Mucosa of descending colon (tissue), 3 donors: Measurements from ENCODE around the gene AGPAT3. TPM values are rescaled to one million over a fixed set of nuclear protein-coding genes. Genes with fewer than 3 reads are reported as not detected.

Source experiments
- ATAC-seq: fragments of 200-7000 bp; cut with Tn5 transposase; one replicate; pipeline ENCODE4 v1.9.1; 2020; ENCODE audit warnings: mild to moderate bottlenecking, moderate library complexity
- DNase-seq, 3 donors: peaks; one replicate each; pipeline ENCODE4 v3.0.0-alpha.2; 2020
- H3K36me3 ChIP-seq: fragments of 200-600 bp; one replicate; pipeline ENCODE4 v1.8.0; 2021; ENCODE audit warnings: low read depth, mild to moderate bottlenecking
- H3K4me1 ChIP-seq: fragments of 200-600 bp; one replicate; pipeline ENCODE4 v1.8.0; 2021; ENCODE audit warnings: low read depth, mild to moderate bottlenecking
- H3K4me3 ChIP-seq: fragments of 200-600 bp; one replicate; pipeline ENCODE4 v1.8.0; 2021; ENCODE audit warnings: mild to moderate bottlenecking
- H3K9me3 ChIP-seq: fragments of 200-600 bp; one replicate; pipeline ENCODE4 v1.8.0; 2021; ENCODE audit warnings: mild to moderate bottlenecking
- intact Hi-C, 2 donors: fragments of 100-400 bp; cut with DNase I in 1 of 2; cut with micrococcal nuclease in 1 of 2; formaldehyde crosslinking; loops; one replicate each; pipeline versions ENCODE4 v1.11.0 to v1.11.1; 2022; cut with DNase I, micrococcal nuclease
- total RNA-seq, 3 donors: library from RNA; stranded (reverse); fragmentation: NEBNext Ultra II Directional in 2 of 3; extraction: Animal tissue kit (Norgen Biotek cat#: 25700) in 2 of 3; gene quantifications; one replicate each; pipeline versions ENCODE4 v1.2.1 to v1.2.4, GENCODE V29; 2021 to 2023
- TF ChIP-seq, protein P1 (sequence below): fragments of 200-600 bp; IDR thresholded peaks from one replicate; pipeline ENCODE4 v1.8.0; 2022; ENCODE audit warnings: antibody characterized with exemption, mild to moderate bottlenecking
- donor health status: DM: no; HTN: no; CAD: no; lungs with moderate emphysema.
- donor health status: DM: no; HTN: no; CAD: no.
- donor health status: DM: no; HTN: yes; CAD: no.

The AGPAT3 gene
- total RNA-seq, 3 donors from 2014 or later: 77.7 to 120 (median 97.7) TPM

DNA sequence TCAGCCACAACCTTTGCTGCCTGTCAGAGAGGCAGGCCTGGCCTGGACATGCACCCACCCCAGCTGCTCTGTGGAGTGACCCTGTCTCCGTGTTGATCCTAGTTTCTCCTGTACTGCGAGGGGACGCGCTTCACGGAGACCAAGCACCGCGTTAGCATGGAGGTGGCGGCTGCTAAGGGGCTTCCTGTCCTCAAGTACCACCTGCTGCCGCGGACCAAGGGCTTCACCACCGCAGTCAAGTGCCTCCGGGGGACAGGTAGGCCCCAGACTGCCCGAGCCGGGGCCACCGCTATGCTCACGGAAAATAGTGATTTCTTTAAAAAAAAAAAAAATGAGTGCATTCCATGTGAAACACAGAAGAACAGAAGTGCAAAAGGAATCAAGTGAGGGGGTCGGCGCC, 105.5 kb downstream of the AGPAT3 start:
- H3K4me3 ChIP-seq: no peak overlapping the region
- H3K9me3 ChIP-seq: no peaks in the 10 kb centered on the region
- intact Hi-C loops: no loop called here
- DNase-seq (no peak), ATAC-seq (no peak)
- no peaks in the 10 kb centered on the region for H3K36me3 ChIP-seq
- TF ChIP-seq, protein P1, sequence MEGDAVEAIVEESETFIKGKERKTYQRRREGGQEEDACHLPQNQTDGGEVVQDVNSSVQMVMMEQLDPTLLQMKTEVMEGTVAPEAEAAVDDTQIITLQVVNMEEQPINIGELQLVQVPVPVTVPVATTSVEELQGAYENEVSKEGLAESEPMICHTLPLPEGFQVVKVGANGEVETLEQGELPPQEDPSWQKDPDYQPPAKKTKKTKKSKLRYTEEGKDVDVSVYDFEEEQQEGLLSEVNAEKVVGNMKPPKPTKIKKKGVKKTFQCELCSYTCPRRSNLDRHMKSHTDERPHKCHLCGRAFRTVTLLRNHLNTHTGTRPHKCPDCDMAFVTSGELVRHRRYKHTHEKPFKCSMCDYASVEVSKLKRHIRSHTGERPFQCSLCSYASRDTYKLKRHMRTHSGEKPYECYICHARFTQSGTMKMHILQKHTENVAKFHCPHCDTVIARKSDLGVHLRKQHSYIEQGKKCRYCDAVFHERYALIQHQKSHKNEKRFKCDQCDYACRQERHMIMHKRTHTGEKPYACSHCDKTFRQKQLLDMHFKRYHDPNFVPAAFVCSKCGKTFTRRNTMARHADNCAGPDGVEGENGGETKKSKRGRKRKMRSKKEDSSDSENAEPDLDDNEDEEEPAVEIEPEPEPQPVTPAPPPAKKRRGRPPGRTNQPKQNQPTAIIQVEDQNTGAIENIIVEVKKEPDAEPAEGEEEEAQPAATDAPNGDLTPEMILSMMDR: no peak
- H3K4me1 ChIP-seq: no peaks in the 10 kb centered on the region

DNA sequence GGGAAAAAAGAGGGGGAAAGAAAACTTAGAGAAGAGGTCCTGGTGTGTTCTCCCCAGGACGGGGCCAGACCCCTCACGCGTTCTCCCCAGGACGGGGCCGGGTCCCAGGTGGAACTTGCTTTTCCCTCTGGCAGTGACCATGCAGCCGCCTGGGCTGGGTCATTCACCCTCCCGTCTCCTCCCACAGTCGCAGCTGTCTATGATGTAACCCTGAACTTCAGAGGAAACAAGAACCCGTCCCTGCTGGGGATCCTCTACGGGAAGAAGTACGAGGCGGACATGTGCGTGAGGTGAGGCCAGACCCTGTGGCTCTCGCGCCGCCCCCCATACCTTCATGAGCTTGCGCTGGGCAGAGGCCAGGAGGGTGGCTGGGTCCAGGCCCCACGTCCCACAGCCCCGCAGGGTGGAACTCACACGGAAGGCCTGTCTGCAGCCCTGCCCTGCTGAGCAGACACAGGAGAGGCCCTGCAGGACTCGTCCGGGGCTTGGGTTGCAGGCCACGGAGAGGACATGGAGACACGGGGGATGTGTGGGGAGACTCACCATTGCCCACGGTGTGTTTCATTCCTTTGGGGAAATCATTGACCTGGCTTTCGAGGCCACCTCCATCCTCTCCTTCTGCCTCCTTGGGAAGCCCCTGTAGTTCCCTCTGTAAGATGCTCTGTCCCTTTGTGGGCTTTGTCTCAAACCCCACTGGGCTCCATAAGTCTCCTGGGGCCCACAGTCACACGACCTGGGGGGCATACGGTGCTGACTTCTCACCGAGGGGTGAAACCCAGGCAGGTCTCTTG, 106.4 kb downstream of the AGPAT3 start:
- Histone ChIP-seq H3K36me3 (no peaks in the 10 kb centered on the region), H3K4me3 (no peak overlapping the region), H3K9me3 (no peaks in the 10 kb centered on the region), H3K4me1 (no peaks in the 10 kb centered on the region)
- intact Hi-C loops: no loop called here
- TF ChIP-seq, protein P1: no peak
- DNase-seq: peak in 1 of 3 donors; percentile 51
- ATAC-seq: no peak

DNA sequence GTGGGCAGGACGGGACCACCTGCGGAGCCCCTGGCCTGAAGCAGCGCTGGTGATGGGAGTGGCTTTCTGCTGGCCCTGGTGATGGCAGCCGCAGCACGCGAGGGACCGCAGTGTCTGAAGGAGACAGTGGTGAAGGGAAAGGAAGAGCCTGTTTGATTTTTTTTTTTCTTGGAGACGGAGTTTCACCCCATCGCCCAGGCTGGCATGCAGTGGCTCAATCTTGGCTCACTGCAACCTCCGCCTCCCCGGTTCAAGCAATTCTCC, 106.9 kb downstream of the AGPAT3 start:
- DNase-seq: no peak
- intact Hi-C loops: no loop called here
- ATAC-seq: no peak
- Histone ChIP-seq H3K4me3 (no peak overlapping the region), H3K9me3 (no peaks in the 10 kb centered on the region), H3K4me1 (no peaks in the 10 kb centered on the region), H3K36me3 (no peaks in the 10 kb centered on the region)
- TF ChIP-seq, protein P1: no peak

DNA sequence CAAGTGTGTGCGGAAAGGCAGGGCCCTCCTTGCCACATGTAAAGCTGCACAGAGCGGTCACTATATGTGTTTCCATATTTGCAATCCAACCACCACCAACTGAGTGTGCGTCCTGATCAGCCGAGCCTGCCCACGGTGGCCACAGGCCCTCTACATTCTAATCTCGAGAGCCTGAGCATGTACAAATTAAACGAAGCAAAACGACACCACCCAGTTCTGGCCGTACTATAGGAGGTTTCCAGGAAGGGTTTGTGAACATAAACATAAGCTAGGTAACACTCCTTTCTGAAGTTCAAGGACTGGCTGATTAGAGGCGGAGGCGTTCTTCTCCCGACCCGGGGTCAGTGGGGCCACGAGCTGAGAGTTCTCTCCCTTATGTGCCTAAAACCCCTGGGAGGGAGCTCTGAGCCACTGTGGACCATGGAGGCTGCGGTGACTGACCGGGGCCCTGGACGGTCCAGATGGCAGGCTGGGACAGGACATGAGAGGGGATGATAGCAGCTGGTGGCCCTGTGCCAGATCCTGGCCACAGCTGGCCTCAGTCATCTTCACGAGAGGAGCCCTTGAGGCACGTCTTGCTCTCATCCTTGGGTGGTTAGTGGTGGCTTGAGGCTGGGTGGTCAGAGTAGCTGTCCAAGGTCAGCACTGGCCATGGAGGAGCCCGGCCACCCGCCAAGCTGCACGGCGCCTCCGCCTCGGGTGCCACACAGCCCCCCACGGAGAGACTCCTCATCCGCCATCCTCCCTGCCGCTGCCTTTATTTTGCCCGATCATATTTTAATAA, 108.0 kb downstream of the AGPAT3 start:
- ATAC-seq (no peak), DNase-seq (peak in 2 of 3 donors; percentile 31 to 42)
- intact Hi-C loops: no loop called here
- Histone ChIP-seq H3K4me1 (no peaks in the 10 kb centered on the region), H3K4me3 (no peak overlapping the region), H3K9me3 (no peaks in the 10 kb centered on the region), H3K36me3 (no peaks in the 10 kb centered on the region)
- TF ChIP-seq, protein P1: no peak

DNA sequence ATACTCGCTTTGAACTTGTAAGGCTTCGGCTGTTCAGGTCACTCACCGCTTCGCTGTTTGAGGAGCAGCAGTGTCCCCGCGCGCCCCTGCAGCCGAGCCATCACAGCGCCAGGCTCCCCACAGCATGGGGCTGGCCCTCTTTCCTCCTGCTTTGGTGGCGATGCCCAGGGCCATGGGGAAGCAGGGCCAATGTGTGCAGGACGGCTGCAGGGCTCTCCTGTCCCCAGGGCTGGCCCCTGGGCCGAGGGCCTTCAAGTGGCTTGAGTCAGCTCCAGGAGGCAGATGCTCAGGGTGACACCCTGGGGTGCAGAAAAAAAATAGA, 108.6 kb downstream of the AGPAT3 start:
- peaks cover 5% of the 10 kb centered on the region for H3K36me3 ChIP-seq
- H3K9me3 ChIP-seq: no peaks in the 10 kb centered on the region
- no peak overlapping the region for H3K4me3 ChIP-seq
- TF ChIP-seq, protein P1: no peak
- intact Hi-C loops: no loop called here
- DNase-seq: peak in 1 of 3 donors; percentile 41
- no peak for ATAC-seq
- H3K4me1 ChIP-seq: no peaks in the 10 kb centered on the region
